Activated T-cell treated with anti-CD3 and anti-CD28 coated beads, Interleukin-2, amount 50 U/mL, for 48 hours (primary cell): ENCODE data around the gene ANKRD18B.
"Not testable (repeated sequence)": the region's sequence is repeated elsewhere in the genome, so short reads cannot be mapped to it uniquely, and the experiment has no call there.

Experiments
- DNase-seq, 2 experiments: peaks; one replicate each; pipeline ENCODE4 v3.0.0-alpha.2; 2020

The ANKRD18B gene

DNA sequence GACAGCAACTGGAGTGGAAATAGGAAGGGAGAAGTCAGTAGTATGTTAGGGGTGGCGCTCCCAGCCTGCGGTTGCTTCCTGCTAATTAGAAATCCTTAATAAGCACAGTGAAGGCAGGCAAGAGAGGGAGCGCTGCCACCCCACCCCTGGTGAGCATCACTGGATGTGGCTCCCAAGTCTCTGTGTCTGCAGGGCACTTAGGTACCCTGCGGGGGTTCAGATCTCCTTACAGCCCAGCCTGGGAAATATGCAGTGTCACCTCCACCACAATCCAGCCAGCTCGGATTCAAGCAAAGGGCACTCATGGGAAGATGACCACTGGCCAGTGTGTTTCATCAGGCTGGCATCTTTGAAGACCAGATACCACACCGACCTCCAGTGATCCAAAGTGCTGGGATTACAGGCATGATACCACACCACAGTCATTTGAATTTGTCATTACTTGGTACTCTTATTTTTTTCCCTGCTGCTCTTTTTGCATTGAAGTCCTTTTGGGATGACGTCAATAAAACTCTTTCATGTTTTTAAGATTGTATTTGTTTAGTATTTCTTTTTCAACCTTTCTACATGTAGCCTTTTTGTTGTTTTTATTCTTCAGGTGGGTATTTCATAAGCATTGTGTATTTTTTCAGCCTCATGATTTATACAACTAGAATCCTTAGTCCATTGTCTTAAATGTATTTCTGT is 90.1 kb downstream of the ANKRD18B start:
- DNase-seq, result no peak

DNA sequence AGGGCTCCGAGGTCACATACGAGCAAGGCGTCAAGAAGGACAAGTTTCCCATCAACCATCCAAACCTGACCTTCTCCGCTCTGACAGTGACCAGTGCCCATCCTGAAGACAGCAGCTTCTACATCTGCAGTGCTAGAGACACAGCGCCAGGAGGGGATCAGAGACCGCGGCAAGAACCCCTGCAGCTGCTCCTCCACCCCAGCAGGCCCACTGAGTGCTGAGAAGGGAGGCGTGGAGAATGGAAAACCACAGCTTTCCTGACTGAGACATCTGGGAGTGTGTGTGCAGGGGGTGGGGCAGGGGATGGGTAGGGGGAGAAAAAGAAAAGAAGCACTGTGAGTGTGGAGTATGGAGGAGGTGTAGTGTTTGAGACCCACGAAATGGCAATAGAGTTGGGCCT is 94.3 kb downstream of the ANKRD18B start:
- not testable (repeated sequence) for DNase-seq

DNA sequence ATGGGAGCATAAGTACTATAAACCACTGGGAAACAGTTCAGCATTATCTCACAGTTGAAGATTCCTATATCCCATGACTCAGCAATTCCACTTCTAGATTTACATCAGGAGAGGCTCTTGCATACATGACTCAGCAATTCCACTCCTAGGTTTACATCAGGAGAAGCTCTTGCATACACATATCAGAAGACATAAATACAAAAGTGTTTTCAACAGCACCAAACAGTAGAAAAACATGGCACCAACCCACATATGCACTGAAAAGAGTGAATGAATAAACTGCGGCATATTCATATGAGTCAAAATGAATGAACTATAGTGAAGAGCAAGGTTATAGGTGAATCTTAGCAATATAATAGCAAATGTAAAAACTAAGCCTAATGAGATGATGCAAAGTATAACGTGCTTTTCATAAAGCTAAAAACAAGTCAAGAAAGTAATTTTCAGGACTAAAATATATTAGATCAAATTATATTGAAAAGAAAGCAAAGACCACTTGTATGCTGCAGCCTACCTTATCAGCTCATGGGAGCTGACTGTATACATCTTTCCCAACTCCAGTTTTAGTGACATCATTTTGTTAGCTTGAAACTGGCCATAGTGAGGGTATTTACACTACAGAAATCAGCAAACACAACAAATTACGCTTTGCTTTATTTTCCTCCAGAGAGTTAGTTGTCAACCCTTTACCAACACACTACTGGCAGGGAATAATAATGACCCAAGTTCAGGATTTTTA is 95.8 kb downstream of the ANKRD18B start:
- DNase-seq, result no peak

DNA sequence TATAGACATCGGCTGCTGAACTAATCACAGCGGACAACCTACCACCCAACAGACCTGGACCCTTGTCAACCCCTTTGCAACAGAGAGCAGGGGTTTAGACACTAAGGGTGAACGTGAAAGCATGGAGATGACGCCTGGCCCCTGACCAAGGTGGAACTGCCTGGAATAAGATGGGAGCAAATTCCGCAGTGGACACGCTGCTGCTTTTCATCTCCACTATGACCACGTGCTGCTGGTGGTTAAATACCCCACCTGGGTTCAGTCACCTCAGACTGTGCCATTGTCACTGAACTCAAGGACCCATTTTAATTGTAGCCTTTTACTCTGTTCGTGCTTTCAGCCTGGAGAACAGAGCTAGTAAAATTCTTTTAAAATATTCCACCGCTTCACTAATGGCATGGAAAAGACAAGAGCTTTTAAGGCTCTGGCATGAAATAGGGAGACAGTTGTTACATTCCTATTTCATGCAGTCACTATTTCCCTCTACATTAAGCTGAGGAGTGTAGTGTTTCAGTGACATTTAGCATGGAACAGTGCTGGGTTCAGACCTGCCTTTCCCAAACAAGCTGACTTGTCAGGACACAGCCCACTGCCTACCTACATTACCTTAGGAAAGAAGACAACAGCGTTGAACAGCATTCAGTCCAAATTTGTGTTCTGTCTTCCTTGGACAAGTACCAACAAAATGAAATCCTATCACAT is 96.8 kb downstream of the ANKRD18B start:
- DNase-seq, result no peak
